ENCODE data around the gene ALG9. TPM values are rescaled to one million over a fixed set of nuclear protein-coding genes. Genes with fewer than 3 reads are reported as not detected.

Gene ALG9
- polyA plus RNA-seq, 1 donor (not counting 4 experiments of a cell fraction or from before 2014, with no cell fraction given), result 27.2 TPM

- H3K9me3 ChIP-seq (ENCODE audit: control insufficient read depth, low read depth, low read length), result no peaks in the 10 kb centered on the region
- no peaks in the 10 kb centered on the region for H3K36me3 ChIP-seq (ENCODE audit: control insufficient read depth in 2 of 2, extremely low read depth in 1 of 2, insufficient read depth in 2 of 2, low read length in 2 of 2)
- DNase-seq (ENCODE audit: low read depth, low spot score), result no peak
- H3K4me3 ChIP-seq (ENCODE audit: control insufficient read depth in 2 of 3, extremely low read depth in 1 of 3, insufficient read depth in 2 of 3, low read depth in 1 of 3, low read length in 3 of 3), result no peak overlapping the region
- H4K20me1 ChIP-seq (ENCODE audit: control insufficient read depth, extremely low read depth, insufficient read depth, low read length), result no peaks in the 10 kb centered on the region
- dilution Hi-C loops (cut with MboI; ENCODE audit: extremely low pct_ligation_motif_present, low sequenced_read_pairs), result no loop called here
- peaks cover 3% of the 10 kb centered on the region for H3K27me3 ChIP-seq (ENCODE audit: control insufficient read depth, extremely low read depth, insufficient read depth, low read length)
- H3K27ac ChIP-seq (ENCODE audit: control insufficient read depth, insufficient read depth, low read length), result no peak overlapping the region
- FAIRE-seq, result no peak
- peaks cover 11% of the 10 kb centered on the region for H3K4me1 ChIP-seq (ENCODE audit: control insufficient read depth, extremely low read depth, insufficient read depth, low read length)
- H3K9me1 ChIP-seq (ENCODE audit: control insufficient read depth, extremely low read depth, insufficient read depth, low read length), result no peaks in the 10 kb centered on the region
- H3K4me2 ChIP-seq (ENCODE audit: control insufficient read depth, extremely low read depth, insufficient read depth, low read depth, low read length), result no peak overlapping the region
- no peak overlapping the region for H2AFZ ChIP-seq (ENCODE audit: control insufficient read depth, low read length)
- no peak for TF ChIP-seq CTCF (optimal IDR thresholded peaks at IDR 0.05 in 1 of 3, IDR thresholded peaks at IDR 0.05 in 1 of 3, conservative IDR thresholded peaks at IDR 0.05 in 1 of 3; ENCODE audit: extremely low read depth in 1 of 3, insufficient read depth in 2 of 3, low read length in 3 of 3)
- no peak for TF ChIP-seq EZH2 (IDR thresholded peaks at IDR 0.05; ENCODE audit: low read length)
- no peaks in the 10 kb centered on the region for H3K79me2 ChIP-seq (ENCODE audit: control insufficient read depth, insufficient read depth, low read length)
- no peak overlapping the region for H3K9ac ChIP-seq (ENCODE audit: control insufficient read depth, extremely low read depth, insufficient read depth, low read length)
These were observed 45.9 kb upstream of the ALG9 start for GRCh38 chr11:111917312-111917711.

- H4K20me1 ChIP-seq (ENCODE audit: control insufficient read depth, extremely low read depth, insufficient read depth, low read length), result no peaks in the 10 kb centered on the region
- no peak overlapping the region for H3K27ac ChIP-seq (ENCODE audit: control insufficient read depth, insufficient read depth, low read length)
- H3K36me3 ChIP-seq (ENCODE audit: control insufficient read depth in 2 of 2, extremely low read depth in 1 of 2, insufficient read depth in 2 of 2, low read length in 2 of 2), result no peaks in the 10 kb centered on the region
- FAIRE-seq (no peak), DNase-seq (ENCODE audit: low read depth, low spot score) (no peak)
- peaks cover 16% of the 10 kb centered on the region for H3K4me1 ChIP-seq (ENCODE audit: control insufficient read depth, extremely low read depth, insufficient read depth, low read length)
- H3K9ac ChIP-seq (ENCODE audit: control insufficient read depth, extremely low read depth, insufficient read depth, low read length), result no peak overlapping the region
- H3K9me1 ChIP-seq (ENCODE audit: control insufficient read depth, extremely low read depth, insufficient read depth, low read length), result no peaks in the 10 kb centered on the region
- H3K9me3 ChIP-seq (ENCODE audit: control insufficient read depth, low read depth, low read length), result no peaks in the 10 kb centered on the region
- H3K79me2 ChIP-seq (ENCODE audit: control insufficient read depth, insufficient read depth, low read length), result no peaks in the 10 kb centered on the region
- peaks cover 3% of the 10 kb centered on the region for H3K27me3 ChIP-seq (ENCODE audit: control insufficient read depth, extremely low read depth, insufficient read depth, low read length)
- no peak overlapping the region for H3K4me2 ChIP-seq (ENCODE audit: control insufficient read depth, extremely low read depth, insufficient read depth, low read depth, low read length)
- TF ChIP-seq EZH2 (IDR thresholded peaks at IDR 0.05; ENCODE audit: low read length) (no peak), CTCF (optimal IDR thresholded peaks at IDR 0.05 in 1 of 3, IDR thresholded peaks at IDR 0.05 in 1 of 3, conservative IDR thresholded peaks at IDR 0.05 in 1 of 3; ENCODE audit: extremely low read depth in 1 of 3, insufficient read depth in 2 of 3, low read length in 3 of 3) (no peak)
- dilution Hi-C loops (cut with MboI; ENCODE audit: extremely low pct_ligation_motif_present, low sequenced_read_pairs), result no loop called here
- no peak overlapping the region for H3K4me3 ChIP-seq (ENCODE audit: control insufficient read depth in 2 of 3, extremely low read depth in 1 of 3, insufficient read depth in 2 of 3, low read depth in 1 of 3, low read length in 3 of 3)
- no peak overlapping the region for H2AFZ ChIP-seq (ENCODE audit: control insufficient read depth, low read length)
These were observed 45.4 kb upstream of the ALG9 start for GRCh38 chr11:111916768-111917167.
